ENCODE data around the gene ODF4.
A peak's percentile ranks its signal among the peaks of the same experiment; 100 is the strongest.

Gene ODF4

GRCh38 chr17:8324923-8325322, 14.7 kb upstream of the ODF4 start:
- peak; percentile 38; the same call in 1 of the 2 replicates for TF ChIP-seq GLIS1 (tag by site-specific recombination; IDR thresholded peaks at IDR 0.05)
- no peak for TF ChIP-seq ZNF398 (tag by site-specific recombination; IDR thresholded peaks at IDR 0.05)
- Histone ChIP-seq H3K36me3 (ENCODE audit: control insufficient read depth in 2 of 2, insufficient read depth in 1 of 2, low read length in 2 of 2) (no peaks in the 10 kb centered on the region), H3K4me3 (ENCODE audit: low read depth, low read length) (no peak overlapping the region), H3K27ac (ENCODE audit: extremely low read depth, low read depth, low read length) (no peak overlapping the region), H3K9me3 (ENCODE audit: control insufficient read depth, insufficient read depth, low read depth, low read length) (no peaks in the 10 kb centered on the region), H3K4me1 (ENCODE audit: control insufficient read depth, insufficient read depth, low read length) (no peaks in the 10 kb centered on the region)
- CTCF ChIA-PET = interaction anchor here (0.6 to 1.2 kb wide), 3 partner anchors 13 to 84 kb away, joined by 3 to 5 read pairs (median 3); no protein-coding TSS in a partner anchor
- POLR2A ChIA-PET = no interaction called here

- POLR2A ChIA-PET = interaction anchor here (0.7 to 1.9 kb wide), 6 partner anchors 9 to 109 kb away, joined by 3 to 6 read pairs (median 4); partner anchors contain the start of genes NDEL1, RANGRF and SLC25A35
- TF ChIP-seq ZBTB21 (tag by site-specific recombination; IDR thresholded peaks at IDR 0.05) (no peak), REPIN1 (tag by site-specific recombination; IDR thresholded peaks at IDR 0.05; ENCODE audit: low read depth) (no peak), ZNF302 (tag by site-specific recombination; IDR thresholded peaks at IDR 0.05; ENCODE audit: low read depth) (no peak), CTCF (tag by site-specific recombination; IDR thresholded peaks at IDR 0.05) (no peak), ZNF548 (tag by site-specific recombination; IDR thresholded peaks at IDR 0.05) (no peak), ZNF518A (tag by site-specific recombination; conservative IDR thresholded peaks at IDR 0.05; ENCODE audit: low read depth) (no peak), ZNF549 (tag by site-specific recombination; IDR thresholded peaks at IDR 0.05) (no peak), ZNF398 (tag by site-specific recombination; IDR thresholded peaks at IDR 0.05) (no peak), ZNF366 (tag by site-specific recombination; conservative IDR thresholded peaks at IDR 0.05) (no peak), KLF17 (tag by site-specific recombination; IDR thresholded peaks at IDR 0.05) (no peak), ZNF266 (tag by site-specific recombination; IDR thresholded peaks at IDR 0.05; ENCODE audit: low read depth) (no peak), ZNF677 (tag by site-specific recombination; IDR thresholded peaks at IDR 0.05) (no peak)
- H3K36me3 ChIP-seq (ENCODE audit: control insufficient read depth in 2 of 2, insufficient read depth in 1 of 2, low read length in 2 of 2) = no peaks in the 10 kb centered on the region
- no peaks in the 10 kb centered on the region for H3K4me1 ChIP-seq (ENCODE audit: control insufficient read depth, insufficient read depth, low read length)
- no peak overlapping the region for H3K4me3 ChIP-seq (ENCODE audit: low read depth, low read length)
- H3K27ac ChIP-seq (ENCODE audit: extremely low read depth, low read depth, low read length) = no peak overlapping the region
- no peaks in the 10 kb centered on the region; the same call in 1 of the 2 replicates for H3K9me3 ChIP-seq (ENCODE audit: control insufficient read depth, insufficient read depth, low read depth, low read length)
- CTCF ChIA-PET = interaction anchor here (0.6 to 1.4 kb wide), 8 partner anchors 8 to 253 kb away, joined by 3 to 6 read pairs (median 3); no protein-coding TSS in a partner anchor
Measured at GRCh38 chr17:8326511-8327302, 12.9 kb upstream of the ODF4 start.

All from HEK293 (cell line).